Left lung (tissue), 10 donors: ENCODE measurements around the gene LRRC4C. TPM values are rescaled to one million over a fixed set of nuclear protein-coding genes. Genes with fewer than 3 reads are reported as not detected.
A peak's percentile ranks its signal among the peaks of the same experiment; 100 is the strongest.
"Not testable (repeated sequence)": the region's sequence is repeated elsewhere in the genome, so short reads cannot be mapped to it uniquely, and the experiment has no call there.

Experiments
- ATAC-seq: fragments of 200-7000 bp; cut with Tn5 transposase; one replicate; pipeline ENCODE4 v1.9.1; 2020; ENCODE audit warnings: moderate library complexity
- DNase-seq, 4 donors: peaks; one replicate each; pipeline ENCODE4 v3.0.0-alpha.2; 2013 to 2020
- H3K27ac ChIP-seq, 2 donors: fragments of 200-600 bp; sonication (generic) in 1 of 2; one replicate each; pipeline versions ENCODE4 v1.5.0 to v1.8.0; 2020 to 2021
- H3K27me3 ChIP-seq, 2 donors: fragments of 200-600 bp; sonication (generic) in 1 of 2; one replicate each; pipeline versions ENCODE4 v1.5.0 to v1.8.0; 2020 to 2021
- H3K36me3 ChIP-seq, 2 donors: fragments of 200-600 bp; sonication (generic) in 1 of 2; one replicate each; pipeline versions ENCODE4 v1.5.0 to v1.8.0; 2020 to 2021
- H3K4me1 ChIP-seq, 2 donors: fragments of 200-600 bp; one replicate each; pipeline ENCODE4 v1.8.0; 2021
- H3K4me3 ChIP-seq, 2 donors: fragments of 200-600 bp; sonication (generic) in 1 of 2; one replicate each; pipeline versions ENCODE4 v1.5.0 to v1.8.0; 2020 to 2021; ENCODE audit warnings: mild to moderate bottlenecking in 1 of 2
- H3K9me3 ChIP-seq, 2 donors: fragments of 200-600 bp; sonication (generic) in 1 of 2; one replicate each; pipeline versions ENCODE4 v1.5.0 to v1.8.0; 2020 to 2021
- intact Hi-C, 2 donors: fragments of 100-400 bp; cut with DNase I; formaldehyde crosslinking; loops; one replicate each; pipeline versions ENCODE4 v1.11.2 to v1.14.2; 2022
- polyA plus RNA-seq, 6 donors: library from polyadenylated mRNA; unstranded; fragments of 120-200 nt; gene quantifications; one replicate each; pipeline ENCODE4 v1.2.1, GENCODE V29; 2013; ENCODE audit not compliant: insufficient read length in 6 of 6
- total RNA-seq, 2 donors: library from RNA; stranded (reverse); fragmentation: NEBNext Ultra II Directional; extraction: Animal tissue kit (Norgen Biotek cat#: 25700); gene quantifications; one replicate each; pipeline ENCODE4 v1.2.1, GENCODE V29; 2021
- TF ChIP-seq, protein P1 (sequence below), 2 donors: fragments of 200-600 bp; sonication (generic) in 1 of 2; IDR thresholded peaks; one replicate each; pipeline versions ENCODE4 v1.5.0 to v1.8.0; 2021; ENCODE audit warnings: antibody characterized with exemption in 2 of 2
- donor health status: DM: no; HTN: yes; CAD: no.
- donor health status: DM: no; HTN: no; CAD: no.

The LRRC4C gene
- total and polyA plus RNA-seq, 8 donors: 0.50 to 6.8 (median 4.2) TPM

DNA sequence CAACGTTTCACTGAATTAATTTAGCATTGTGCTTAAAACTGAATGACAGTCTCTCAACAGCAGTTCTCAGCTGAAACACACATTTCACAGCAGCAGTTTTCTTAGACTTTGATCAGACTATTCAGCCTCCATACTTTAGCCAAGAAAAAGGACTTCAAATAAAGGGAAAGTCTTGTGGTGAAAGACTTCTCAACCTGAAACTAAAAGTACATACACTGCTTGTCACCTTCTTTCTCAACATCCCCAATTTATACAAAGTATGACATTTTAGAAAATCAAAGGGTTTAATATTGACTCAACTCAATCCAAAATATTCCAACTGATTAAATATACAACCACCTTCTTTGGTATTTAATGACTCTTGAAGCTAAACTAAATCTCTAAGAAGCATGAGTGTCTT lies 419.0 kb downstream of the LRRC4C start:
- H3K36me3 ChIP-seq: no peaks in the 10 kb centered on the region
- H3K4me1 ChIP-seq: no peaks in the 10 kb centered on the region
- ATAC-seq (peak; percentile 36), DNase-seq (peak in 1 of 4 donors; percentile 3)
- no peaks in the 10 kb centered on the region for H3K27me3 ChIP-seq
- H3K9me3 ChIP-seq: no peaks in the 10 kb centered on the region
- TF ChIP-seq, protein P1, sequence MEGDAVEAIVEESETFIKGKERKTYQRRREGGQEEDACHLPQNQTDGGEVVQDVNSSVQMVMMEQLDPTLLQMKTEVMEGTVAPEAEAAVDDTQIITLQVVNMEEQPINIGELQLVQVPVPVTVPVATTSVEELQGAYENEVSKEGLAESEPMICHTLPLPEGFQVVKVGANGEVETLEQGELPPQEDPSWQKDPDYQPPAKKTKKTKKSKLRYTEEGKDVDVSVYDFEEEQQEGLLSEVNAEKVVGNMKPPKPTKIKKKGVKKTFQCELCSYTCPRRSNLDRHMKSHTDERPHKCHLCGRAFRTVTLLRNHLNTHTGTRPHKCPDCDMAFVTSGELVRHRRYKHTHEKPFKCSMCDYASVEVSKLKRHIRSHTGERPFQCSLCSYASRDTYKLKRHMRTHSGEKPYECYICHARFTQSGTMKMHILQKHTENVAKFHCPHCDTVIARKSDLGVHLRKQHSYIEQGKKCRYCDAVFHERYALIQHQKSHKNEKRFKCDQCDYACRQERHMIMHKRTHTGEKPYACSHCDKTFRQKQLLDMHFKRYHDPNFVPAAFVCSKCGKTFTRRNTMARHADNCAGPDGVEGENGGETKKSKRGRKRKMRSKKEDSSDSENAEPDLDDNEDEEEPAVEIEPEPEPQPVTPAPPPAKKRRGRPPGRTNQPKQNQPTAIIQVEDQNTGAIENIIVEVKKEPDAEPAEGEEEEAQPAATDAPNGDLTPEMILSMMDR (IDR thresholded peaks at IDR 0.05): no peak
- no peak overlapping the region for H3K4me3 ChIP-seq
- no peak overlapping the region for H3K27ac ChIP-seq
- intact Hi-C loops: no loop called here

DNA sequence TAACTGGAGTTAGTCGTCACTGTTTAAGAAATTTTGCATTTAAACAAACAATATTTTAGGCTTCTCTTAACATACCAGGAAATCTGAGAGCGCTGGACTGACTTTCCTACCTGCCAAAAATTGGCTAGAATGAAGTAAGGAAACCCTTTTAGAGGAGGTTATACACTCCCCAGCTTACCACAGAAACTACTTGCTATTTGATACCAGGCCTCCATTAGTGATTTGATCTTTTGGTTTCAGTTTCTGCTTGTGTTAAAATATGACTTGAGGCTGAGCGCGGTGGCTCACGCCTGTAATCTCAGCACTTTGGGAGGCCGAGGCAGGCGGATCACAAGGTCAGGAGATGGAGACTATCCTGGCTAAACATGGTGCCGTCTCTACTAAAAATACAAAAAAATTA lies 419.9 kb downstream of the LRRC4C start:
- Histone ChIP-seq H3K36me3 (no peaks in the 10 kb centered on the region), H3K27me3 (no peaks in the 10 kb centered on the region), H3K4me3 (no peak overlapping the region), H3K4me1 (no peaks in the 10 kb centered on the region), H3K27ac (no peak overlapping the region), H3K9me3 (no peaks in the 10 kb centered on the region)
- TF ChIP-seq, protein P1 (IDR thresholded peaks at IDR 0.05): no peak
- intact Hi-C loops: no loop called here
- no peak for DNase-seq
- ATAC-seq: no peak

DNA sequence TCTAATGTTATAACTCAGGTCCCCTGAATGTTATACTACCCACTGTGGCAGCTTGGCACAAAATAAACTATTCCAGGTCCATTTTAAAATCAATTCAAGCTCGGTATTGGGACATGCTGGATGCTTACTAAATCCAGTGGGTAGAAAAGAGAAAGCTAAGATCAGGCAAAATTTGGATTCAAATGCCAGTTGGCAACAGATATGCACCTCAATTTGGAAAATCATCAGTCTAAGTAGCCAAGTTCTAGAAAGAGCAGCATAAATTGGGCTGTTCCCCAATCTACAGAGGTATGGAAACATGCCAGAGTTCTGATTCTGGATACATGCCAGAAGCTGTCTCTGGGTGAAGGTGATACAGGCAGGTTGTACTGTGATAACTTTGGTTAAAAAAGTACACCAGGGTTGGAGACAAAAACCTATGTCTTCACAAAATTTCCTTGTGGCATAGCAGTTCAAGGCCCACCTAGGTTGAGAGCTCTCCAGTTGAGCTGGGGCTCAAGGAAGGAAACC lies 427.8 kb downstream of the LRRC4C start:
- H3K4me1 ChIP-seq: no peaks in the 10 kb centered on the region
- no peaks in the 10 kb centered on the region for H3K27me3 ChIP-seq
- no peak overlapping the region for H3K4me3 ChIP-seq
- TF ChIP-seq, protein P1 (IDR thresholded peaks at IDR 0.05): no peak
- no peaks in the 10 kb centered on the region for H3K9me3 ChIP-seq
- intact Hi-C loops: no loop called here
- ATAC-seq (no peak), DNase-seq (no peak)
- no peaks in the 10 kb centered on the region for H3K36me3 ChIP-seq
- no peak overlapping the region for H3K27ac ChIP-seq

DNA sequence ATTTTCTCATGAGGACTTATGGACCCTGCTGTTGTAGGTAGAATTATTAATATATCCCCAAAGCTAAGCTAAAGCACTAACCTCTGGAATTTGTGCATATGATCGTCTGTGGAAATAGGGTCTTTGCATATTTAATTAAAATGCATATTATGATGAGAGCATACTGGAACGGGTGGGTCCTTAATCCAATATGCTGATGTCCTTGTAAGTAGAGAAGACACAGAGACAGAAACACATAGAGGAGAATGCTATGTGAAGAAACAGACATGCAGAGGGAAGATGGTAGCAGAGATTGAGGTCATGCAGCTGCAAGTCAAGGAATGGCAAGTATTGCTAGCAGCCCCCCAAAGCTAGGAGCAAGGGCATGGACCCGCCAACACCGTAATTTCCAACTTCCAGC lies 439.2 kb downstream of the LRRC4C start:
- Histone ChIP-seq H3K27me3 (no peaks in the 10 kb centered on the region), H3K27ac (no peak overlapping the region), H3K36me3 (no peaks in the 10 kb centered on the region), H3K9me3 (no peaks in the 10 kb centered on the region), H3K4me3 (no peak overlapping the region), H3K4me1 (no peaks in the 10 kb centered on the region)
- ATAC-seq (no peak), DNase-seq (no peak)
- TF ChIP-seq, protein P1 (IDR thresholded peaks at IDR 0.05): no peak
- intact Hi-C loops: no loop called here

DNA sequence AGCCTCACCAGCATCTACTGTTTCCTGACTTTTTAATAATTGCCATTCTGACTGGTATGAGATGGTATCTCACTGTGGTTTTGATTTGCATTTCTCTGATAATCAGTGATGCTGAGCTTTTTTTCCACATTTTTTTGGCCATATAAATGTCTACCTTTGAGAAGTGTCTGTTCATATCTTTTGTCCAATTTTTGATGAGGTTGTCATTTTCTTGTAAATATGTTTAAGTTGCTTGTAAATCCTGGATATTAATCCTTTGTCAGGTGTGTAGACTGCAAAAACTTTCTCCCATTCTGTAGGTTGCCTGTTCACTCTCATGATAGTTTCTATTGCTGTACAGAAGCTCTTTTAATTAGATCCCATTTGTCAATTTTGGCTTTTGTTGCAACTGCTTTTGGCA lies 439.8 kb downstream of the LRRC4C start:
- H3K9me3 ChIP-seq, H3K4me1 ChIP-seq, H3K27me3 ChIP-seq, DNase-seq, H3K27ac ChIP-seq, H3K36me3 ChIP-seq, H3K4me3 ChIP-seq, intact Hi-C loops, ATAC-seq: not testable (repeated sequence)

DNA sequence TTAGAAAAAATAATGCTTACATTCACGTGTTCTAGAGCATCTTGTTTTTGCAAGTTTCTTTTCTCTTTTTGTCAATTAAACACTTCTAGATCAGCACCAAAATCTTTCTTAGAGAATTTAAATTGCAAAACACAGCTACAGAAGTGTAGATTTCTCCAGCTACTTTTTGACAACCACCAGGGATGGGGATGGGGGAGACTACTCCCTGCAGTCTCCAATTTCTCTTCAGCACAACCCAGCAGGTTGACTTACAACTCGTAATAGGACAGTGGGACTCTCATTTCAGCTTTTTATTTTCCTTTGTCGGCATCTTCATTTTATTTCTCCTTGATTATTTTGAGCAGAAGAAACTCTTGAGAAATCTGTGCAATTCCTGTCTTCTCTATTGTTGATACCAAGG lies 441.2 kb downstream of the LRRC4C start:
- TF ChIP-seq, protein P1 (IDR thresholded peaks at IDR 0.05): no peak

More for the DNA sequence above, 441.2 kb downstream of the LRRC4C start:
- no peaks in the 10 kb centered on the region for H3K27me3 ChIP-seq
- intact Hi-C loops: no loop called here
- DNase-seq (no peak), ATAC-seq (no peak)
- no peak overlapping the region for H3K4me3 ChIP-seq
- no peaks in the 10 kb centered on the region for H3K9me3 ChIP-seq
- H3K27ac ChIP-seq: no peak overlapping the region
- no peaks in the 10 kb centered on the region for H3K36me3 ChIP-seq
- no peaks in the 10 kb centered on the region for H3K4me1 ChIP-seq
